GM10847 (cell line): ENCODE results near the gene PLXNA4.

Experiments used
- POLR2A ChIP-seq: IDR thresholded peaks from 2 replicates; pipeline ENCODE4 v1.6.1; 2011; ENCODE audit not compliant: insufficient read length; ENCODE audit errors: extremely low read depth

Gene PLXNA4

DNA sequence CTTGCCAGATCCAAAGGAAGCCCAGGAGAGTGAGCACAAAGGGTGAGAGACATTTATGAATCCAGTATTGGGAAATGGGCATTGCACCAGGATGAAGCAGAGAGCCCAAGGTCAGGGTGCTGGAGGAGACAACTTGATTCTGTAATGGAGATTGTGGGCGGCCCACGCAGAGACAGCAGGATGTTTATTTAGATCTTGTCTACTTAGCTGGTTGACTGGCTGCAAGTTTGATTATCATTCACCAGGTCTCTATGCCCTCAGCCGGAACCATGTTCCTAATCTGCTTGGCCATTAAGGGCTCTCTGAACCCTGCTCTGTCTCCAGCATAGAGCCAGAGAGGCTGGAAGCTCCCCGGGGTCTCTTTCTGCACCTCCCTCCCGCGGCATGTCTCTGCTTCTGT lies 188.7 kb downstream of the PLXNA4 start:
- TF ChIP-seq POLR2A = no peak

DNA sequence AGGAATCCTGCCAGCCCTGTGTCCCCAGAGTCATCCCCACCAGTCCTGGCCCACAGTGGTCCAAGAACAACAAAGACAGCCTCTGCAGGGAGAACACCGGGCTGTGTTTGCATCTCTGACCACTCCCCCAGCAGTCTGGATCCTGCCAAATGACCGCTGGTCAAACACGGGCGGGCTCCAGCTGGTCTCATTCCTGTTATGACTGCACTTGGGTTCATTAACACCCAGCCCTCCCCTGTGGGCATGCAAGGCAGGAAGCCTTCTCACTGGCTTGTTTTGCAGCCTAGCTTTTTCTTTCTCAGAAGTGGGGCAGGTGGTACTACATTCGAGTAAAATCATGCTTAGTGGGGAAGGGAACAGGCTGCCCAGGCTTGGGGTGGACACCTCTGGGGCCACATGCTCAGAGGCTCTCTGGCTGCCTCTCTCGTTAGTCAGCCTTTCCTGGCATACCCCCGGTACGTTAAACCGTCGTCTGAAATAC lies 190.0 kb downstream of the PLXNA4 start:
- TF ChIP-seq POLR2A = no peak

GRCh38 chr7:132383962-132384361 lies 192.3 kb downstream of the PLXNA4 start:
- TF ChIP-seq POLR2A = no peak

GRCh38 chr7:132381742-132382472 lies 194.4 kb downstream of the PLXNA4 start:
- no peak for TF ChIP-seq POLR2A

GRCh38 chr7:132380059-132380458 lies 196.2 kb downstream of the PLXNA4 start:
- TF ChIP-seq POLR2A = no peak

- no peak for TF ChIP-seq POLR2A
Measured at GRCh38 chr7:132379292-132379691, 197.0 kb downstream of the PLXNA4 start.

GRCh38 chr7:132377703-132378584 lies 198.3 kb downstream of the PLXNA4 start:
- TF ChIP-seq POLR2A = no peak

DNA sequence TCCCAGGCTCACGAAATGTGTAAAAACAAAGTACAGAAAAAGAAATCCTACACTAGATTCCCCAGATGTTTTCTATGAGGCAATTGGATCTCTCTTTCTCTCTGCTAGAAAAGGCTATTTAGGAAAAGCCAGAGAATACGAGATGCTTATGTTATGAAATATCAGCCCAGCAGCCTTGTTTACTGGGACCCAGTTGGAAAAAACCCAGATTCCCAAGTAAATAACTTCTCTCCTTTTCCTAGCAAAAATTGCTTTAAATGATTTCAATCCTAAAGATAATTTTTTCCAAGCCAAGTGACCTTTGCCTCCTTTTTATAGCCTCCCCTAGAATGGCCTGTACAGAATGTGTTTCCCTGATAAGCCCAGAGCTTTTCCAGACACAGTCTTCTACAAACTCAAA lies 199.3 kb downstream of the PLXNA4 start:
- TF ChIP-seq POLR2A = no peak

GRCh38 chr7:132376361-132377013 lies 199.8 kb downstream of the PLXNA4 start:
- no peak for TF ChIP-seq POLR2A

- TF ChIP-seq POLR2A = no peak
Measured at GRCh38 chr7:132373879-132374278, 202.4 kb downstream of the PLXNA4 start.

- TF ChIP-seq POLR2A = no peak
Measured at GRCh38 chr7:132373041-132373440, 203.2 kb downstream of the PLXNA4 start.

DNA sequence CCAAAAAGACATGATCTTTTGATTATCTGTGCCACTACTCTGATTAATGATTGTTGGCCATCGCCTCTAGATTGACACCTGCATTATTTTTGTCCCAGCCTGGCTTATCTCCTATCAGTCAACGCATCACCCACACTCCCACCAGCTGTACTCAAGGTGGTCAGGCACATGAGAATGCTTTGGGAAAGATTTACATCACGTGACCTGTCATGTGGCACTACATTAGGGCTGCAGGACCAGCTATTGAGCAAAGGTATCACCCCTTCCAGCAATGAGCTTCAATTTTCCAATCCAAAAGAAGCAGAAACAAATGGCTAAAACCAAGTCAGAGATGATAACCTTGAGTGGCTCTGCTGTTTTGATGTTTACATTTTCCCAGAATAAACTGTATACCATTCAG lies 204.3 kb downstream of the PLXNA4 start:
- TF ChIP-seq POLR2A = no peak

GRCh38 chr7:132368246-132368900 lies 207.9 kb downstream of the PLXNA4 start:
- no peak for TF ChIP-seq POLR2A

DNA sequence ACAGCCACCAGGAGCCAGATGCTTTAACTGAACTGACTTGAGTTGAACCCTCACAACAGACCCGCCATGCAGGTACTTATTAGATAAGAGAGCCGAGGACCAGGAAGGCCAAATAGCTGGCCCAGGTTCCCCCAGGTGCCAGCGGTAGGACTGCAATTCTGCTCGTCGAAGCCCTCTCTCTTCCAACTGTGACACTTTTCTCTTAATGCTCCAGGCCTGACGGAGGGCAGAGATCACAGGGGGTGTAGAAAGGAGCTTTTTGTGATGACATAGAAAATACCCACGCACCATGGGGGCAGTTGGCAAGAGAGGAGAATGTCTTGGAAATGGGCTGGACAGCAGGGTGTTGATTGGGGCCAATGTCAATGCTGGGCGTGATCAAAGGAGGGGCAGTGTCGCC lies 208.5 kb downstream of the PLXNA4 start:
- no peak for TF ChIP-seq POLR2A

DNA sequence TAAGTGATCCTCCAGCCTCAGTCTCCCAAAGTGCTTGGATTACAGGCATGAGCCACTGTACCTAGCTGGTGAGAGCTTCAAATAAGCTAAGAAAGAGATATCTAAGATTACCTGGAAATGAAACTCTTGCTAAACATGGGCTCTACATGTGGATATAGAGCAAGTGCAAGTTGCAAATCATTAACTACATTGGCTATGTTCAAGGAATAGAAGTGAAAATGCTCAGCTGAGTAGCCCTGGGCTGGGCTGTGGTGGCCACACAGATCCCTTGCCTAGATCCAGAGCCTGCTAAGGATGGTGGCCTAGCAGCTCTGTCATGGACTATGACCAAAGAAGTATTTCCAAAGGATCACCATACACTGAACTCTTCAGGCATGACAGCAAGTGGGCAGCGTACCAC lies 209.3 kb downstream of the PLXNA4 start:
- no peak for TF ChIP-seq POLR2A
